IMR-90 (cell line): ENCODE results near the gene COL18A1. TPM values are rescaled to one million over a fixed set of nuclear protein-coding genes. Genes with fewer than 3 reads are reported as not detected.

Source experiments
- ATAC-seq: fragments of 200-7000 bp; cut with Tn5 transposase; 2 replicates; pipeline ENCODE4 v1.9.1; 2020; ENCODE audit warnings: low read depth, mild to moderate bottlenecking, moderate library complexity
- BruUV-seq: library from RNA; stranded (reverse); fragments of 400-500 nt; replicated peaks from 2 replicates; lab custom pipeline; 2021; lab: Mats Ljungman, UMichigan
- CTCF ChIA-PET: fragments of 300-600 bp; formaldehyde crosslinking; extraction: SDS; loops from one replicate; lab custom pipeline; 2021; ENCODE audit warnings: antibody characterized with exemption; lab: Yijun Ruan, JAX
- POLR2A ChIA-PET: fragments of 300-600 bp; sonication (Branson Sonifier 250); formaldehyde crosslinking; loops from one replicate; lab custom pipeline; 2022; ENCODE audit warnings: antibody characterized with exemption; ENCODE audit not compliant: unreplicated experiment; lab: Charles Lee
- DNase-seq: peaks from one replicate; pipeline ENCODE4 v3.0.0; 2013
- H2AFZ ChIP-seq: replicated peaks from 2 replicates; pipeline ENCODE3; 2013; ENCODE audit warnings: low read length, mild to moderate bottlenecking; ENCODE audit not compliant: poor library complexity
- H2AK5ac ChIP-seq: 2 replicates; pipeline ENCODE4 v1.6.1; 2013; ENCODE audit warnings: low read depth, low read length, inconsistent platforms
- H2AK9ac ChIP-seq: replicated peaks from 2 replicates; pipeline ENCODE3; 2013; ENCODE audit warnings: mild to moderate bottlenecking, low read depth, low read length, moderate library complexity; ENCODE audit not compliant: poor library complexity
- H2BK120ac ChIP-seq: 2 replicates; pipeline ENCODE4 v1.6.1; 2013; ENCODE audit warnings: low read depth, low read length, inconsistent platforms
- H2BK15ac ChIP-seq: 3 replicates; pipeline ENCODE4 v1.6.1; 2013; ENCODE audit warnings: low read depth, low read length, inconsistent platforms
- H2BK20ac ChIP-seq: 2 replicates; pipeline ENCODE4 v1.6.1; 2013; ENCODE audit warnings: low read depth, mild to moderate bottlenecking, inconsistent platforms, low read length, moderate library complexity
- H2BK5ac ChIP-seq: 2 replicates; pipeline ENCODE4 v1.6.1; 2013; ENCODE audit warnings: mild to moderate bottlenecking, low read depth, low read length, inconsistent platforms; ENCODE audit not compliant: poor library complexity, severe bottlenecking
- H3K14ac ChIP-seq: replicated peaks from 2 replicates; pipeline ENCODE4 v1.6.1; 2013; ENCODE audit warnings: low read depth, low read length, inconsistent platforms
- H3K18ac ChIP-seq: 2 replicates; pipeline ENCODE4 v1.6.1; 2013; ENCODE audit warnings: low read depth, low read length, control low read depth
- H3K23ac ChIP-seq: 2 replicates; pipeline ENCODE4 v1.6.1; 2013; ENCODE audit warnings: low read depth, low read length, inconsistent platforms
- H3K27ac ChIP-seq: 2 replicates; pipeline ENCODE4 v1.5.1; 2013; ENCODE audit warnings: mild to moderate bottlenecking, control low read depth, low read length; ENCODE audit not compliant: insufficient read depth
- H3K27me3 ChIP-seq: 2 replicates; pipeline ENCODE4 v1.6.1; 2013; ENCODE audit warnings: low read length; ENCODE audit not compliant: control insufficient read depth, insufficient read depth
- H3K36me3 ChIP-seq: 2 replicates; pipeline ENCODE4 v1.6.1; 2013; ENCODE audit warnings: low read length, mixed read lengths; ENCODE audit not compliant: control insufficient read depth, insufficient read depth
- H3K4ac ChIP-seq: 2 replicates; pipeline ENCODE4 v1.6.1; 2013; ENCODE audit warnings: low read depth, low read length, inconsistent platforms
- H3K4me1 ChIP-seq: 2 replicates; pipeline ENCODE4 v1.6.1; 2013; ENCODE audit warnings: low read length, mixed read lengths; ENCODE audit not compliant: control insufficient read depth, insufficient read depth
- H3K4me2 ChIP-seq: 2 replicates; pipeline ENCODE4 v1.6.1; 2013; ENCODE audit warnings: low read depth, mild to moderate bottlenecking, control low read depth, low read length, moderate library complexity
- H3K4me3 ChIP-seq: 2 replicates; pipeline ENCODE4 v1.5.1; 2013; ENCODE audit warnings: low read depth, mild to moderate bottlenecking, control low read depth, low read length, moderate library complexity; ENCODE audit not compliant: insufficient read depth
- H3K56ac ChIP-seq: 2 replicates; pipeline ENCODE4 v1.6.1; 2013; ENCODE audit warnings: low read length, inconsistent platforms; ENCODE audit not compliant: insufficient read depth; ENCODE audit errors: extremely low read depth
- H3K79me1 ChIP-seq, 2 experiments: 2 replicates each; pipeline ENCODE4 v1.6.1; 2013; ENCODE audit warnings: low read length in 2 of 2, inconsistent platforms in 1 of 2, low read depth in 1 of 2
- H3K9ac ChIP-seq: 2 replicates; pipeline ENCODE4 v1.6.1; 2013; ENCODE audit warnings: low read depth, low read length, control low read depth
- H3K9me1 ChIP-seq: 2 replicates; pipeline ENCODE4 v1.6.1; 2013; ENCODE audit warnings: low read length, inconsistent platforms; ENCODE audit not compliant: insufficient read depth
- H3K9me3 ChIP-seq: 2 replicates; pipeline ENCODE4 v1.6.1; 2013; ENCODE audit warnings: low read length; ENCODE audit not compliant: control insufficient read depth, insufficient read depth
- H4K20me1 ChIP-seq: 2 replicates; pipeline ENCODE4 v1.6.1; 2013; ENCODE audit warnings: low read length, inconsistent platforms; ENCODE audit not compliant: insufficient read depth
- H4K5ac ChIP-seq: 2 replicates; pipeline ENCODE4 v1.6.1; 2013; ENCODE audit warnings: mild to moderate bottlenecking, low read depth, low read length, control low read depth
- H4K8ac ChIP-seq, 2 experiments: 2 replicates each; pipeline ENCODE4 v1.6.1; 2013; ENCODE audit warnings: low read depth in 2 of 2, low read length in 2 of 2, control low read depth in 1 of 2, inconsistent platforms in 1 of 2
- H4K91ac ChIP-seq: 2 replicates; pipeline ENCODE4 v1.6.1; 2013; ENCODE audit warnings: low read depth, low read length, inconsistent platforms; ENCODE audit not compliant: insufficient read depth
- CHD1 ChIP-seq: IDR thresholded peaks from 2 replicates; pipeline ENCODE4 v1.6.1; 2012; ENCODE audit warnings: low read depth, low read length, improper control_type of control experiment
- CTCF ChIP-seq: conservative IDR thresholded peaks from 2 replicates; pipeline ENCODE4 v1.5.1; 2012; ENCODE audit warnings: mild to moderate bottlenecking, low read depth, low read length, improper control_type of control experiment
- ELK1 ChIP-seq: fragments of 150-350 bp; IDR thresholded peaks from 2 replicates; pipeline ENCODE4 v1.6.1; 2016; ENCODE audit warnings: low read depth, mild to moderate bottlenecking, low read length, moderate library complexity, borderline replicate concordance
- MAZ ChIP-seq: IDR thresholded peaks from 2 replicates; pipeline ENCODE4 v1.6.1; 2012; ENCODE audit warnings: low read depth, mild to moderate bottlenecking, low read length, improper control_type of control experiment, moderate library complexity, borderline replicate concordance
- POLR2A ChIP-seq: IDR thresholded peaks from 2 replicates; pipeline ENCODE4 v1.6.1; 2012; ENCODE audit warnings: mild to moderate bottlenecking, low read depth, low read length
- USF2 ChIP-seq: fragments of 150-350 bp; IDR thresholded peaks from 2 replicates; pipeline ENCODE4 v1.6.1; 2017; ENCODE audit warnings: mild to moderate bottlenecking, antibody characterized with exemption, low read length, low read depth
- WGBS, 2 experiments: methylation state at CpG; one replicate each; pipeline versions ENCODE4 v1.1.5 to v1.1.7; 2013; ENCODE audit warnings: missing lambda C conversion rate in 2 of 2; ENCODE audit not compliant: insufficient read length in 1 of 2; ENCODE audit errors: extremely low coverage in 2 of 2; 5-methylcytosine and 5-hydroxymethylcytosine counted together
- dilution Hi-C: fragments of 300-500 bp; cut with HindIII; formaldehyde crosslinking; loops from one replicate; pipeline ENCODE4 v1.14.3; 2018; ENCODE audit warnings: low sequenced_read_pairs; ENCODE audit not compliant: unreplicated experiment
- in situ Hi-C: fragments of 300-500 bp; cut with MboI; formaldehyde crosslinking; loops from 3 replicates; pipeline ENCODE4 v1.14.3; 2019; ENCODE audit warnings: low sequenced_read_pairs, inconsistent platforms, mixed read lengths
- intact Hi-C: fragments of 100-400 bp; cut with micrococcal nuclease; formaldehyde crosslinking; loops from 2 replicates; pipeline ENCODE4 v1.10.0; 2022
- polyA plus RNA-seq, 3 experiments: library from polyadenylated mRNA; depleted of rRNA; stranded (reverse); fragments of >200 nt; gene quantifications; 2 replicates each; pipeline ENCODE4 v1.2.3, GENCODE V29; 2012; ENCODE audit warnings: low replicate concordance in 1 of 3
- total RNA-seq: library from RNA; depleted of rRNA; stranded (reverse); fragments of >200 nt; gene quantifications from 2 replicates; pipeline ENCODE4 v1.2.3, GENCODE V29; 2012

COL18A1 gene
- total and polyA plus RNA-seq, 2 of the 4 experiments (the other 2 are of a cell fraction) = 4.3 to 46.7 TPM

GRCh38 chr21:45436351-45437065, 31.5 kb downstream of the COL18A1 start:
- in situ Hi-C loops = no loop called here
- Histone ChIP-seq H2AK9ac (peak overlapping the region; percentile 37), H3K27ac (no peak overlapping the region), H3K4me1 (peaks cover 32% of the 10 kb centered on the region), H4K91ac (no peak overlapping the region; the same call in 1 of the 2 replicates), H3K9me1 (peaks cover 19% of the 10 kb centered on the region), H3K9ac (no peak overlapping the region), H3K79me1 (peaks cover 21 to 80% of the 10 kb centered on the region in 2 experiments; a peak in 3 of 4 replicates), H3K23ac (no peak overlapping the region), H3K4ac (no peak overlapping the region), H2BK20ac (no peak overlapping the region), H3K4me3 (no peak overlapping the region), H3K27me3 (no peaks in the 10 kb centered on the region), H3K56ac (no peak overlapping the region), H2BK120ac (no peak overlapping the region), H4K5ac (no peak overlapping the region), H3K4me2 (no peak overlapping the region), H2AFZ (peak overlapping the region; percentile 14), H3K9me3 (no peaks in the 10 kb centered on the region), H2BK15ac (0 out of 3 replicates have a peak overlapping the region, but pooled peaks have one; percentile 36), H2BK5ac (no peak overlapping the region), H3K14ac (no peak overlapping the region), H2AK5ac (peak overlapping the region; percentile 66), H3K18ac (no peak overlapping the region), H3K36me3 (no peaks in the 10 kb centered on the region), H4K8ac (no peak overlapping the region), H4K20me1 (peaks cover 42% of the 10 kb centered on the region)
- TF ChIP-seq MAZ (no peak), CTCF (no peak), ELK1 (no peak), USF2 (no peak), POLR2A (no peak), CHD1 (no peak)
- intact Hi-C loops = loop anchor here (5.0 kb wide), 1 partner anchor 386 kb away; no protein-coding TSS in a partner anchor
- 100% methylated on average over 4 of the region's 18 CpGs; no CpG with 5 or more reads in 1 of the 2 experiments for WGBS, 2 experiments
- DNase-seq (no peak), ATAC-seq (no peak)
- ChIA-PET CTCF (no interaction called here), POLR2A (interaction anchor here (0.6 kb wide), 1 partner anchor 36 kb away, joined by 4 read pairs; no protein-coding TSS in a partner anchor)
- no TSS peak for BruUV-seq
- dilution Hi-C loops = no loop called here
